ENCODE measurements around the gene KCTD5. TPM values are rescaled to one million over a fixed set of nuclear protein-coding genes. Genes with fewer than 3 reads are reported as not detected.

KCTD5 gene
- total and polyA plus RNA-seq, 2 of the 8 experiments (the other 6 are each of a cell fraction or from before 2014, with no cell fraction given) = 26.6 to 31.8 TPM

DNA sequence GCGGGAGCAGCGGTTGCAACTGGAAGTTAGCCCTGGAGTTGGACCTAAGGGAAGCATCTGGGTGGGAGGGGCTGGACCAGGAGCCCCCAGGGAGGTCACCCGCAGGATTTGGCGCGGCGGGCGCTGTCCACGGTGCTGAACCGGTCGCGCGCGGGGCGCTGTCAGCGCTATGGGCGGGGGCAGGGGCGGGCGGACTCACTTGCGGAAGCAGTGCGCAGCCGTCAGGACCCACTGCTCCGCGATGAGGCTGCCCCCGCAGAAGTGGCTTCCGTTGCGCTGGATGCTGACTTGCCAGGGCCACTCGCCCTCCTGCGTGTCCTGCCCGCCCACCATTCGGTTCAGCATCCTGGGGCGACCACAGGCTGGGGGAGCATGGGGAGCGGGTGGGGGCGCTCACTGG is 33.2 kb downstream of the KCTD5 start (continued):
- no peak for TF ChIP-seq BCL11A (IDR thresholded peaks at IDR 0.05; ENCODE audit: low read depth in 2 of 2, low read length in 2 of 2)
- peak; percentile 68 to 77; a peak in 1 of 4 replicates for TF ChIP-seq HDAC2 (IDR thresholded peaks at IDR 0.05; ENCODE audit: borderline replicate concordance in 1 of 2, low read depth in 2 of 2, low read length in 2 of 2)
- TF ChIP-seq EP300 (IDR thresholded peaks at IDR 0.05; ENCODE audit: borderline replicate concordance in 1 of 2, low read depth in 2 of 2, low read length in 2 of 2) = no peak
- TF ChIP-seq FOSL1 (IDR thresholded peaks at IDR 0.05; ENCODE audit: insufficient read depth, low read depth, low read length) = no peak
- TF ChIP-seq RNF2 (IDR thresholded peaks at IDR 0.05; ENCODE audit: borderline replicate concordance, low read depth, low read length, missing control alignments, poor library complexity, severe bottlenecking) = no peak
- no peak for TF ChIP-seq ATF3 (IDR thresholded peaks at IDR 0.05; ENCODE audit: insufficient read depth, low read depth, low read length)
- no peak for TF ChIP-seq TAF1 (IDR thresholded peaks at IDR 0.05; ENCODE audit: low read depth, low read length)
- no peak for TF ChIP-seq KDM1A (IDR thresholded peaks at IDR 0.05; ENCODE audit: borderline replicate concordance, low read length)
- no peak for TF ChIP-seq CHD1 (IDR thresholded peaks at IDR 0.05; ENCODE audit: low read depth, low read length)
- no peak for TF ChIP-seq NRF1 (IDR thresholded peaks at IDR 0.05; ENCODE audit: low read depth, low read length)
- TF ChIP-seq RXRA (IDR thresholded peaks at IDR 0.05; ENCODE audit: insufficient read depth, low read depth, low read length) = no peak
- peak; percentile 82 for TF ChIP-seq BACH1 (IDR thresholded peaks at IDR 0.05; ENCODE audit: low read length)
- TF ChIP-seq CBX8 (IDR thresholded peaks at IDR 0.05; ENCODE audit: borderline replicate concordance, low read depth, low read length) = no peak
- no peak for TF ChIP-seq CTCF (IDR thresholded peaks at IDR 0.05; ENCODE audit: control extremely low read depth in 1 of 3, insufficient read depth in 1 of 3, low read depth in 1 of 3, low read length in 3 of 3)
- TF ChIP-seq ZNF274 (IDR thresholded peaks at IDR 0.05; ENCODE audit: borderline replicate concordance, extremely low read depth, low read length) = no peak
- no peak for TF ChIP-seq SP4 (IDR thresholded peaks at IDR 0.05; ENCODE audit: low read length)
- TF ChIP-seq TAF7 (optimal IDR thresholded peaks at IDR 0.05; ENCODE audit: borderline replicate concordance, low read depth, low read length) = no peak
- TF ChIP-seq CREB1 (IDR thresholded peaks at IDR 0.05) = peak; percentile 71
- no peak for TF ChIP-seq SUZ12 (IDR thresholded peaks at IDR 0.05; ENCODE audit: low read length)
- TF ChIP-seq JUN (IDR thresholded peaks at IDR 0.05; ENCODE audit: low read depth, low read length) = no peak
- 0 out of 2 replicates have a peak, but pooled peaks have one; percentile 39 for TF ChIP-seq MAX (IDR thresholded peaks at IDR 0.05)
- TF ChIP-seq SIX5 (IDR thresholded peaks at IDR 0.05; ENCODE audit: low read depth, low read length) = no peak
